ENCODE results near the gene APOC1. TPM values are rescaled to one million over a fixed set of nuclear protein-coding genes. Genes with fewer than 3 reads are reported as not detected.
A peak's percentile ranks its signal among the peaks of the same experiment; 100 is the strongest.
"Not testable (repeated sequence)": the region's sequence is repeated elsewhere in the genome, so short reads cannot be mapped to it uniquely, and the experiment has no call there.

The APOC1 gene
- polyA plus RNA-seq (2013, experiment 1 of 2) = 87.8 TPM
- 82.3 TPM for polyA plus RNA-seq (2013, experiment 2 of 2)

GRCh38 chr19:44914433-44915206, at the start of gene APOC1:
Gene APOC1 (plus strand): TSS chr19:44914608. CDS start chr19:44914892, 284 bp downstream.
- H3K27me3 ChIP-seq (ENCODE audit: control insufficient read depth in 1 of 2, insufficient read depth in 1 of 2, low read length in 2 of 2); H2BK5ac ChIP-seq (ENCODE audit: low read depth, low read length, poor library complexity, severe bottlenecking); H3K36me3 ChIP-seq (ENCODE audit: control insufficient read depth in 1 of 2, insufficient read depth in 2 of 2, low read depth in 1 of 2, low read length in 2 of 2); H2BK120ac ChIP-seq (ENCODE audit: low read depth, low read length); H2AK5ac ChIP-seq (ENCODE audit: low read length, severe bottlenecking); H3K27ac ChIP-seq (ENCODE audit: low read length, poor library complexity, severe bottlenecking); H3K79me1 ChIP-seq (replicated peaks; ENCODE audit: low read length, poor library complexity, severe bottlenecking); H2BK15ac ChIP-seq (ENCODE audit: low read depth, poor library complexity, severe bottlenecking); H3K9me3 ChIP-seq (ENCODE audit: control insufficient read depth, low read length): not testable (repeated sequence)
- Histone ChIP-seq H3K4me3 (ENCODE audit: insufficient read depth in 1 of 2, low read depth in 1 of 2, low read length in 2 of 2) (peak within 1 kb of the TSS; percentile 34 to 72), H2AFZ (ENCODE audit: low read depth, low read length) (peak within 1 kb of the TSS; percentile 43), H3K4me2 (ENCODE audit: low read length, poor library complexity, severe bottlenecking) (peak within 1 kb of the TSS; percentile 64), H3K9ac (ENCODE audit: low read length) (peak within 1 kb of the TSS; percentile 89), H3K4ac (ENCODE audit: low read depth in 1 of 2, low read length in 2 of 2) (peak within 1 kb of the TSS; percentile 49 to 80), H4K91ac (ENCODE audit: low read length) (peak within 1 kb of the TSS; percentile 53), H3K14ac (ENCODE audit: low read length in 2 of 2) (peak within 1 kb of the TSS in 1 of 2 experiments; percentile 92), H4K8ac (ENCODE audit: low read length) (peak within 1 kb of the TSS; percentile 36), H3K4me1 (ENCODE audit: control insufficient read depth, insufficient read depth, low read depth, low read length) (peaks cover 17% of the 10 kb centered on the region), H2BK12ac (ENCODE audit: low read length in 2 of 2) (peak within 1 kb of the TSS; percentile 33 to 83), H3K18ac (ENCODE audit: low read depth in 1 of 2, low read length in 2 of 2) (peak within 1 kb of the TSS; percentile 71 to 91), H3K23ac (ENCODE audit: low read length in 2 of 2) (peak within 1 kb of the TSS in 1 of 2 experiments; percentile 50)
- peak; percentile 92 for DNase-seq
- 4% methylated on average over 15 of the region's 28 CpGs for WGBS

DNA sequence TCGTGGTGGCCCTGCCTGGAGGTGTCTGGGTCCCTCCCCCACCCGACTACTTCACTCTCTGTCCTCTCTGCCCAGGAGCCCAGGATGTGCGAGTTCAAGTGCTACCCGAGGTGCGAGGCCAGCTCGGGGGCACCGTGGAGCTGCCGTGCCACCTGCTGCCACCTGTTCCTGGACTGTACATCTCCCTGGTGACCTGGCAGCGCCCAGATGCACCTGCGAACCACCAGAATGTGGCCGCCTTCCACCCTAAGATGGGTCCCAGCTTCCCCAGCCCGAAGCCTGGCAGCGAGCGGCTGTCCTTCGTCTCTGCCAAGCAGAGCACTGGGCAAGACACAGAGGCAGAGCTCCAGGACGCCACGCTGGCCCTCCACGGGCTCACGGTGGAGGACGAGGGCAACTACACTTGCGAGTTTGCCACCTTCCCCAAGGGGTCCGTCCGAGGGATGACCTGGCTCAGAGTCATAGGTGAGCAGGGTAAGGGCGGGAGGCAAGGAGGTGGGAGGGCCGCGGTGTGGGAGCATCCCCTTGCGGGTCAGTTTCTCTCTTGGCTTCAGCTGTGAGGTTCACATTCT, 49.1 kb upstream of the APOC1 start:
- Histone ChIP-seq H3K36me3 (ENCODE audit: control insufficient read depth in 1 of 2, insufficient read depth in 2 of 2, low read depth in 1 of 2, low read length in 2 of 2) (peaks cover 23 to 45% of the 10 kb centered on the region in 2 experiments), H3K9ac (ENCODE audit: low read length) (no peak overlapping the region), H3K79me1 (replicated peaks; ENCODE audit: low read length, poor library complexity, severe bottlenecking) (peaks cover 31% of the 10 kb centered on the region), H2BK15ac (ENCODE audit: low read depth, poor library complexity, severe bottlenecking) (no peak overlapping the region), H4K8ac (ENCODE audit: low read length) (no peak overlapping the region), H2AK5ac (ENCODE audit: low read length, severe bottlenecking) (no peak overlapping the region), H2BK120ac (ENCODE audit: low read depth, low read length) (no peak overlapping the region), H3K4me1 (ENCODE audit: control insufficient read depth, insufficient read depth, low read depth, low read length) (peaks cover 6% of the 10 kb centered on the region), H2BK5ac (ENCODE audit: low read depth, low read length, poor library complexity, severe bottlenecking) (no peak overlapping the region), H4K91ac (ENCODE audit: low read length) (peak overlapping the region; percentile 10), H3K14ac (ENCODE audit: low read length in 2 of 2) (no peak overlapping the region), H2BK12ac (ENCODE audit: low read length in 2 of 2) (no peak overlapping the region), H3K9me3 (ENCODE audit: control insufficient read depth, low read length) (no peaks in the 10 kb centered on the region), H3K27me3 (ENCODE audit: control insufficient read depth in 1 of 2, insufficient read depth in 1 of 2, low read length in 2 of 2) (no peaks in the 10 kb centered on the region), H3K23ac (ENCODE audit: low read length in 2 of 2) (no peak overlapping the region), H3K4ac (ENCODE audit: low read depth in 1 of 2, low read length in 2 of 2) (no peak overlapping the region), H3K4me2 (ENCODE audit: low read length, poor library complexity, severe bottlenecking) (no peak overlapping the region), H3K4me3 (ENCODE audit: insufficient read depth in 1 of 2, low read depth in 1 of 2, low read length in 2 of 2) (no peak overlapping the region), H3K18ac (ENCODE audit: low read depth in 1 of 2, low read length in 2 of 2) (no peak overlapping the region), H2AFZ (ENCODE audit: low read depth, low read length) (no peak overlapping the region), H3K27ac (ENCODE audit: low read length, poor library complexity, severe bottlenecking) (no peak overlapping the region)
- 97% methylated on average over 27 of the region's 27 CpGs for WGBS
- no peak for DNase-seq

DNA sequence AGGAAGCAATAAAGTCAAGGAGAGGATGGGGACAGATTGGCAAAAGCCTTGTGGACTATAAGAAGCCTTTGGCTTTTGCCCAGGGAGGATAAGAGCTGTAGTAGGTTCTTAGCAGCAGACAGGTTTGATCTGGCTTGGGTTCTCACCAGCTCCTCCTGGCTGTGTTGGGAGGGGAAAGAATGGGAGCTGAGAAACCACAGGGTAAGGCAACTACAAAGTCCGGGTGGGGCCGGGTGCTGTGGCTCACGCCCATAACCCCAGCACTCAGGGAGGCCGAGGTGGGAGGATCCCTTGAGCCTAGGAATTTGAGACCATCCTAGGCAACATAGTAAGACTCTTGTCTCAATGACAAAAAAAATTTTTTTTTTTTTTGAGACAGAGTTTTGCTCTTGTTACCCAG, 47.7 kb upstream of the APOC1 start:
- Histone ChIP-seq H2BK12ac (ENCODE audit: low read length in 2 of 2) (no peak overlapping the region), H3K4ac (ENCODE audit: low read depth in 1 of 2, low read length in 2 of 2) (no peak overlapping the region), H3K9ac (ENCODE audit: low read length) (no peak overlapping the region), H3K27ac (ENCODE audit: low read length, poor library complexity, severe bottlenecking) (no peak overlapping the region), H2BK15ac (ENCODE audit: low read depth, poor library complexity, severe bottlenecking) (no peak overlapping the region), H2AK5ac (ENCODE audit: low read length, severe bottlenecking) (no peak overlapping the region), H3K18ac (ENCODE audit: low read depth in 1 of 2, low read length in 2 of 2) (no peak overlapping the region), H3K14ac (ENCODE audit: low read length in 2 of 2) (no peak overlapping the region), H3K4me3 (ENCODE audit: insufficient read depth in 1 of 2, low read depth in 1 of 2, low read length in 2 of 2) (no peak overlapping the region), H3K79me1 (replicated peaks; ENCODE audit: low read length, poor library complexity, severe bottlenecking) (peaks cover 33% of the 10 kb centered on the region), H2BK5ac (ENCODE audit: low read depth, low read length, poor library complexity, severe bottlenecking) (no peak overlapping the region), H2BK120ac (ENCODE audit: low read depth, low read length) (no peak overlapping the region), H4K91ac (ENCODE audit: low read length) (no peak overlapping the region), H3K36me3 (ENCODE audit: control insufficient read depth in 1 of 2, insufficient read depth in 2 of 2, low read depth in 1 of 2, low read length in 2 of 2) (peaks cover 24 to 53% of the 10 kb centered on the region in 2 experiments), H3K27me3 (ENCODE audit: control insufficient read depth in 1 of 2, insufficient read depth in 1 of 2, low read length in 2 of 2) (no peaks in the 10 kb centered on the region), H2AFZ (ENCODE audit: low read depth, low read length) (no peak overlapping the region), H4K8ac (ENCODE audit: low read length) (no peak overlapping the region), H3K4me1 (ENCODE audit: control insufficient read depth, insufficient read depth, low read depth, low read length) (peaks cover 6% of the 10 kb centered on the region), H3K4me2 (ENCODE audit: low read length, poor library complexity, severe bottlenecking) (no peak overlapping the region), H3K23ac (ENCODE audit: low read length in 2 of 2) (no peak overlapping the region), H3K9me3 (ENCODE audit: control insufficient read depth, low read length) (no peaks in the 10 kb centered on the region)
- DNase-seq = no peak
- WGBS = no CpG with 5 or more reads among the region's 4 CpGs

GRCh38 chr19:44867578-44867977, 46.8 kb upstream of the APOC1 start:
- no peak for DNase-seq
- Histone ChIP-seq H3K18ac (ENCODE audit: low read depth in 1 of 2, low read length in 2 of 2) (no peak overlapping the region), H3K4ac (ENCODE audit: low read depth in 1 of 2, low read length in 2 of 2) (no peak overlapping the region), H4K8ac (ENCODE audit: low read length) (no peak overlapping the region), H3K9ac (ENCODE audit: low read length) (no peak overlapping the region), H2BK15ac (ENCODE audit: low read depth, poor library complexity, severe bottlenecking) (no peak overlapping the region), H3K4me2 (ENCODE audit: low read length, poor library complexity, severe bottlenecking) (no peak overlapping the region), H3K14ac (ENCODE audit: low read length in 2 of 2) (no peak overlapping the region), H3K79me1 (replicated peaks; ENCODE audit: low read length, poor library complexity, severe bottlenecking) (peaks cover 39% of the 10 kb centered on the region), H3K4me3 (ENCODE audit: insufficient read depth in 1 of 2, low read depth in 1 of 2, low read length in 2 of 2) (no peak overlapping the region), H3K36me3 (ENCODE audit: control insufficient read depth in 1 of 2, insufficient read depth in 2 of 2, low read depth in 1 of 2, low read length in 2 of 2) (peaks cover 31 to 60% of the 10 kb centered on the region in 2 experiments), H3K9me3 (ENCODE audit: control insufficient read depth, low read length) (no peaks in the 10 kb centered on the region), H2BK12ac (ENCODE audit: low read length in 2 of 2) (no peak overlapping the region), H2AK5ac (ENCODE audit: low read length, severe bottlenecking) (no peak overlapping the region), H3K23ac (ENCODE audit: low read length in 2 of 2) (no peak overlapping the region), H2BK5ac (ENCODE audit: low read depth, low read length, poor library complexity, severe bottlenecking) (no peak overlapping the region), H3K27me3 (ENCODE audit: control insufficient read depth in 1 of 2, insufficient read depth in 1 of 2, low read length in 2 of 2) (no peaks in the 10 kb centered on the region), H2AFZ (ENCODE audit: low read depth, low read length) (no peak overlapping the region), H4K91ac (ENCODE audit: low read length) (no peak overlapping the region), H3K27ac (ENCODE audit: low read length, poor library complexity, severe bottlenecking) (no peak overlapping the region), H3K4me1 (ENCODE audit: control insufficient read depth, insufficient read depth, low read depth, low read length) (peaks cover 6% of the 10 kb centered on the region), H2BK120ac (ENCODE audit: low read depth, low read length) (no peak overlapping the region)
- whole genome bisulfite sequencing = 96% methylated on average over 12 of the region's 12 CpGs

Data from mesenchymal stem cell (in vitro differentiated cells and primary cell).